Osteoblast (primary cell): Measurements from ENCODE around the gene SCCPDH. TPM values are rescaled to one million over a fixed set of nuclear protein-coding genes. Genes with fewer than 3 reads are reported as not detected.

ENCODE experiments used
- DNase-seq: peaks from one replicate; pipeline ENCODE4 v3.0.0; 2011; ENCODE audit warnings: low spot score, mixed read lengths; ENCODE audit not compliant: insufficient read length; ENCODE audit errors: missing footprints
- H2AFZ ChIP-seq: 2 replicates; pipeline ENCODE4 v1.6.0; 2011; ENCODE audit warnings: mild to moderate bottlenecking, low read length
- H3K27ac ChIP-seq: 2 replicates; pipeline ENCODE4 v1.5.1; 2011; ENCODE audit warnings: mild to moderate bottlenecking, low read depth, low read length, moderate library complexity
- H3K27me3 ChIP-seq: 2 replicates; pipeline ENCODE4 v1.6.0; 2012; ENCODE audit warnings: mild to moderate bottlenecking, control low read depth, inconsistent platforms, low read length, moderate library complexity; ENCODE audit not compliant: insufficient read depth
- H3K36me3 ChIP-seq: 2 replicates; pipeline ENCODE4 v1.5.1; 2011; ENCODE audit warnings: mild to moderate bottlenecking, low read length, control low read depth, moderate library complexity; ENCODE audit not compliant: insufficient read depth
- H3K4me1 ChIP-seq: 2 replicates; pipeline ENCODE4 v1.5.1; 2011; ENCODE audit warnings: mild to moderate bottlenecking, low read length, control low read depth, moderate library complexity; ENCODE audit not compliant: insufficient read depth
- H3K4me2 ChIP-seq: 2 replicates; pipeline ENCODE4 v1.6.0; 2011; ENCODE audit warnings: mild to moderate bottlenecking, low read length; ENCODE audit not compliant: insufficient read depth
- H3K4me3 ChIP-seq: fragments of 200-600 bp; sonication (generic); 3 replicates; pipeline ENCODE4 v1.5.1; 2012; ENCODE audit warnings: mild to moderate bottlenecking, low read length, inconsistent platforms; ENCODE audit not compliant: insufficient read depth
- H3K79me2 ChIP-seq: 2 replicates; pipeline ENCODE4 v1.6.0; 2012; ENCODE audit warnings: mild to moderate bottlenecking, low read length, control low read depth, inconsistent platforms; ENCODE audit not compliant: insufficient read depth
- H3K9me3 ChIP-seq: 2 replicates; pipeline ENCODE4 v1.5.1; 2011; ENCODE audit warnings: low read depth, low read length, control low read depth
- H4K20me1 ChIP-seq: 2 replicates; pipeline ENCODE4 v1.6.0; 2012; ENCODE audit warnings: mild to moderate bottlenecking, low read length, control low read depth; ENCODE audit not compliant: insufficient read depth
- CTCF ChIP-seq: IDR thresholded peaks from 2 replicates; pipeline ENCODE4 v1.5.1; 2011; ENCODE audit warnings: mild to moderate bottlenecking, low read depth, low read length, moderate library complexity; ENCODE audit errors: extremely low read depth
- total RNA-seq: library from RNA; depleted of rRNA; stranded (reverse); fragments of >200 nt; gene quantifications from 2 replicates; pipeline ENCODE4 v1.2.3, GENCODE V29; 2012

SCCPDH gene
- total RNA-seq, 1 donor: 49.9 TPM

- Histone ChIP-seq H3K9me3 (no peaks in the 10 kb centered on the region), H3K79me2 (peaks cover 38% of the 10 kb centered on the region), H2AFZ (no peak overlapping the region), H3K27ac (no peak overlapping the region), H3K4me1 (peaks cover 15% of the 10 kb centered on the region), H3K27me3 (no peaks in the 10 kb centered on the region), H3K4me2 (no peak overlapping the region), H3K36me3 (peaks cover 11% of the 10 kb centered on the region), H4K20me1 (no peaks in the 10 kb centered on the region), H3K4me3 (no peak overlapping the region)
- DNase-seq: peak; percentile 37
- no peak for TF ChIP-seq CTCF
These were observed 1.5 kb upstream of the SCCPDH start for GRCh38 chr1:246722720-246723119.

DNA sequence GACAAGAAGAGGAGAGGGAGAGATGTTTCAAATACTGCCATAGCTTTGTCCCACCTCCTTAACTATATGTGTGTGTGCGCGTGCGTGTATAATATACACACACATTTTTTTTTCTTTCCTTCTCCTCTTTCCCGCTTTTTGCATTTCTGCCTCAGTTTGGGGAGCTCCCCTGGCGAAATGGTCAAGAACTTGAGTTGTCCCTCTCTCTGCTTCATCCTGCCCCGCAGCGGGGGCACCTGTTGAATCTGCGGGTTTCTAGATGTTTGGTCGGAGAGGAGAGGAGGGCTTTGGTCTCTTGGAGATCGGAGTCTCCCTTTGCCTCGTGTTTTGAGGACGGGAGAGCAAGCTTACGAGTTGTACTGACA is 504 bp downstream of the SCCPDH start:
- DNase-seq: peak; percentile 85
- Histone ChIP-seq H2AFZ (peak overlapping the region; percentile 89), H3K79me2 (peaks cover 40% of the 10 kb centered on the region)

DNA sequence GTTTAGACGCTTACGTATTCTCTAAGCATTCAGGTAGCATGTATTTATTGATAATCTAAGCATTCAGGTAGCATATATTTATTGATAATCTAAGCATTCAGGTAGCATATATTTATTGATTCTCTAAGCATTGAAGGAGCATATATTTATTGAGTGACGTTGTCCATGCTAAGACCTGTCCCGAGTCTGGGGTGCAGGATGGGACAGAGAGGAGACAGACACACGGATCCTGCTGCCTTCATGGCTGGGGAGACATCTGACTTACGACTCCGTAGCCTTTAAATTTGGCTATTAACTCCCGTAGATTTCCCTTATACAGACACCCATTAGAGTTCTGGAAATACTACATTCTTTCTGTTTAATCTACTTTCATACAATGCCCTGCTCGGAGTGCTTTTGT is 982 bp downstream of the SCCPDH start:
- H3K36me3 ChIP-seq: peaks cover 33% of the 10 kb centered on the region
- H2AFZ ChIP-seq: peak overlapping the region; percentile 8
- peak overlapping the region; percentile 90 for H3K4me2 ChIP-seq
- H4K20me1 ChIP-seq: no peaks in the 10 kb centered on the region
- peaks cover 15% of the 10 kb centered on the region for H3K4me1 ChIP-seq
- no peak for DNase-seq
- peak overlapping the region; percentile 80 for H3K4me3 ChIP-seq
- H3K9me3 ChIP-seq: no peaks in the 10 kb centered on the region
- no peak for TF ChIP-seq CTCF
- H3K27ac ChIP-seq: no peak overlapping the region
- H3K79me2 ChIP-seq: peaks cover 42% of the 10 kb centered on the region
- no peaks in the 10 kb centered on the region for H3K27me3 ChIP-seq

More for the DNA sequence above, 504 bp downstream of the SCCPDH start:
- no peaks in the 10 kb centered on the region for H3K9me3 ChIP-seq
- H3K4me1 ChIP-seq: peaks cover 15% of the 10 kb centered on the region
- peaks cover 29% of the 10 kb centered on the region for H3K36me3 ChIP-seq
- H4K20me1 ChIP-seq: no peaks in the 10 kb centered on the region
- H3K4me2 ChIP-seq: peak overlapping the region; percentile 90
- H3K4me3 ChIP-seq: peak overlapping the region; percentile 80
- H3K27ac ChIP-seq: peak overlapping the region; percentile 26
- H3K27me3 ChIP-seq: no peaks in the 10 kb centered on the region
- no peak for TF ChIP-seq CTCF

- no peak for TF ChIP-seq CTCF
- Histone ChIP-seq H3K27ac (no peak overlapping the region), H3K4me3 (no peak overlapping the region), H3K79me2 (peaks cover 45% of the 10 kb centered on the region), H3K4me2 (no peak overlapping the region), H2AFZ (no peak overlapping the region), H3K36me3 (peaks cover 44% of the 10 kb centered on the region), H4K20me1 (no peaks in the 10 kb centered on the region), H3K27me3 (no peaks in the 10 kb centered on the region), H3K4me1 (peaks cover 15% of the 10 kb centered on the region), H3K9me3 (no peaks in the 10 kb centered on the region)
- DNase-seq: no peak
These were observed 2.1 kb downstream of the SCCPDH start for GRCh38 chr1:246726255-246726679.
